K562 (cell line): ENCODE measurements around the gene SLC19A1. TPM values are rescaled to one million over a fixed set of nuclear protein-coding genes. Genes with fewer than 3 reads are reported as not detected.
A peak's percentile ranks its signal among the peaks of the same experiment; 100 is the strongest.

ENCODE experiments used
- CBX3 ChIP-seq, 2 experiments: IDR thresholded peaks; 1 replicate in 1 of 2; 2 replicates in 1 of 2; pipeline ENCODE4 v1.6.1; 2012; ENCODE audit warnings: inconsistent platforms in 2 of 2, low read length in 2 of 2, borderline replicate concordance in 1 of 2, control low read depth in 1 of 2
- E2F4 ChIP-seq: sonication (generic); formaldehyde crosslinking; IDR thresholded peaks from 2 replicates; pipeline ENCODE4 v1.8.0; 2022; ENCODE audit warnings: mild to moderate bottlenecking, low read depth, missing genetic modification reagents
- JUN ChIP-seq, 2 experiments: sonication (generic) in 1 of 2; formaldehyde crosslinking in 1 of 2; IDR thresholded peaks; 2 replicates each; pipeline versions ENCODE4 v1.6.1 to v1.8.0; 2012 to 2022; ENCODE audit warnings: borderline replicate concordance in 2 of 2, mild to moderate bottlenecking in 2 of 2, improper control_type of control experiment in 1 of 2, low read depth in 1 of 2, low read length in 1 of 2, missing genetic modification reagents in 1 of 2
- MCM7 ChIP-seq, 2 experiments: fragments of 450-650 bp; IDR thresholded peaks; 2 replicates each; pipeline ENCODE4 v1.6.1; 2016 to 2018
- NUFIP1 ChIP-seq: fragments of 450-650 bp; IDR thresholded peaks from 2 replicates; pipeline ENCODE4 v1.6.1; 2018; ENCODE audit not compliant: partially characterized antibody
- POLR2B ChIP-seq: fragments of 450-650 bp; IDR thresholded peaks from 2 replicates; pipeline ENCODE4 v1.6.1; 2018; ENCODE audit warnings: low read depth; ENCODE audit not compliant: partially characterized antibody
- POLR2H ChIP-seq: IDR thresholded peaks from 2 replicates; pipeline ENCODE4 v1.6.1; 2016; ENCODE audit warnings: missing genetic modification characterization, low read depth, mild to moderate bottlenecking, control low read depth, missing compliant biosample characterization, moderate library complexity
- PURB ChIP-seq: sonication (generic); formaldehyde crosslinking; IDR thresholded peaks from 2 replicates; pipeline ENCODE4 v1.9.0; 2021; ENCODE audit warnings: low read depth, mild to moderate bottlenecking, missing genetic modification reagents
- PYGO2 ChIP-seq: fragments of 450-650 bp; IDR thresholded peaks from 2 replicates; pipeline ENCODE4 v1.6.1; 2016; ENCODE audit warnings: mild to moderate bottlenecking, missing genetic modification characterization, moderate library complexity, missing compliant biosample characterization
- RNF2 ChIP-seq: sonication (generic); IDR thresholded peaks from 2 replicates; pipeline ENCODE4 v1.6.1; 2016
- SMAD3 ChIP-seq: fragments of 450-650 bp; formaldehyde crosslinking; conservative IDR thresholded peaks from 2 replicates; pipeline ENCODE4 v1.4.0; 2020; ENCODE audit warnings: mild to moderate bottlenecking
- SP2 ChIP-seq: IDR thresholded peaks from 2 replicates; pipeline ENCODE4 v1.6.1; 2011; ENCODE audit warnings: mild to moderate bottlenecking, low read depth, low read length, moderate library complexity; ENCODE audit not compliant: poor library complexity, severe bottlenecking; ENCODE audit errors: extremely low read depth
- SRSF1 ChIP-seq: fragments of 200-400 bp; formaldehyde crosslinking; IDR thresholded peaks from 2 replicates; pipeline ENCODE4 v1.6.1; 2017; ENCODE audit warnings: mild to moderate bottlenecking, low read depth, low read length, moderate library complexity
- YBX1 ChIP-seq: fragments of 450-650 bp; IDR thresholded peaks from 2 replicates; pipeline ENCODE4 v1.7.1; 2016; ENCODE audit warnings: mild to moderate bottlenecking
- ZBTB12 ChIP-seq: fragments of 250-450 bp; sonication (Bioruptor Pico); IDR thresholded peaks from 2 replicates; pipeline ENCODE4 v1.4.0; 2020
- ZFP36 ChIP-seq: fragments of 150-350 bp; IDR thresholded peaks from 2 replicates; pipeline ENCODE4 v1.6.1; 2018; ENCODE audit warnings: low read length, low read depth; ENCODE audit not compliant: partially characterized antibody
- ZNF263 ChIP-seq: sonication (generic); formaldehyde crosslinking; IDR thresholded peaks from 2 replicates; pipeline ENCODE4 v1.8.0; 2022; ENCODE audit warnings: mild to moderate bottlenecking, missing genetic modification reagents, borderline replicate concordance
- ZNF347 ChIP-seq: fragments of 450-650 bp; formaldehyde crosslinking; IDR thresholded peaks from 2 replicates; pipeline ENCODE4 v1.4.0; 2020; ENCODE audit warnings: low read depth, mild to moderate bottlenecking, moderate library complexity
- ZNF740 ChIP-seq, 3 experiments: fragments of 200-800 bp in 1 of 3; sonication (Bioruptor generic) in 1 of 3; sonication (generic) in 1 of 3; formaldehyde crosslinking in 1 of 3; IDR thresholded peaks; 2 replicates each; pipeline versions ENCODE4 v1.6.1 to v1.8.0; 2016 to 2022; ENCODE audit warnings: mild to moderate bottlenecking in 2 of 3, missing compliant biosample characterization in 2 of 3, missing genetic modification characterization in 2 of 3, missing genetic modification reagents in 1 of 3
- ZNF764 ChIP-seq: fragments of 250-450 bp; sonication (Bioruptor Pico); IDR thresholded peaks from 2 replicates; pipeline ENCODE4 v1.4.0; 2020; ENCODE audit warnings: low read depth, mild to moderate bottlenecking, moderate library complexity
- polyA plus RNA-seq, 8 experiments: library from polyadenylated mRNA; depleted of rRNA in 4 of 8; stranded (reverse) in 5 of 8; unstranded in 3 of 8; fragments of >200 nt; fragmentation: Nextera tagmentation in 2 of 8; fragmentation: Illumina TruSeq in 1 of 8; extraction: Ambion mirVana in 2 of 8; extraction: Trizol in 1 of 8; gene quantifications; 2 replicates each; pipeline versions ENCODE4 v1.2.1 to v1.2.3, GENCODE V29; 2011 to 2014; ENCODE audit warnings: inconsistent platforms in 1 of 8, missing spikeins in 1 of 8
- total RNA-seq, 7 experiments: library from RNA; depleted of rRNA in 6 of 7; stranded (reverse); fragments of >200 nt in 6 of 7; fragmentation: Illumina TruSeq in 2 of 7; extraction: Trizol in 2 of 7; gene quantifications; 2 replicates each; pipeline versions ENCODE4 v1.2.1 to v1.2.3, GENCODE V29; 2011 to 2021; ENCODE audit warnings: low replicate concordance in 1 of 7
- TF ChIP-seq, protein P1 (sequence below): fragments of 250-450 bp; sonication (Bioruptor Pico); IDR thresholded peaks from 2 replicates; pipeline ENCODE4 v1.6.1; 2021; ENCODE audit warnings: mild to moderate bottlenecking
- TF ChIP-seq, protein P2 (sequence below), 2 experiments: IDR thresholded peaks; 2 replicates each; pipeline ENCODE4 v1.6.1; 2011; ENCODE audit warnings: borderline replicate concordance in 1 of 2, control low read depth in 1 of 2, low read depth in 1 of 2, low read length in 1 of 2, mild to moderate bottlenecking in 1 of 2, mixed read lengths in 1 of 2, moderate library complexity in 1 of 2; ENCODE audit not compliant: insufficient read depth in 1 of 2, insufficient read length in 1 of 2, poor library complexity in 1 of 2, severe bottlenecking in 1 of 2; ENCODE audit errors: extremely low read depth in 1 of 2

The SLC19A1 gene
- total and polyA plus RNA-seq, 9 of the 15 experiments (the other 6 are each of a cell fraction or from before 2014, with no cell fraction given) = 0.65 to 88.7 (median 12.0) TPM

DNA sequence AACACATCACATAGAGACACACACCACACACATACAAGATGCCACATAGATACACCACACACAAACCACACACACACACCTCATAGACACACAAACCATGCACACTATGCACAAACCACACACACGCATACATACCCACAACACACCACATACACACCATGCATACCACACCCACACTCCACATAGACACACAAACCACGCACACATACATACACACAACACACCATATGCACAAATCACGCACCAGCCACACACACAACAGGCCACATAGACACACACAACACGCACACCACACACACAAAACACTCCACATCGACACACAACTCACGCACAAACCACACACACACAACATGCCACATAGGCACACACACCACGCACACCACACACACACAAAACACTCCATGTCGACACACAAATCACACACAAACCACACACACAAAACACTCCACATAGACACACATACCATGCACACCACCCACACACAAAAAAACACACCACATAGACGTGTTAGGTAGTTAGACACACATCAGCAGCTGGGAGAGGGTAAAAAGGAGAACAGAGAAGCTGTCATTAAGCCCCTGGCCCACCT, 49.5 kb upstream of the SLC19A1 start (continued):
- TF ChIP-seq SP2 (no peak), CBX3 (IDR thresholded peaks at IDR 0.05; ENCODE audit: borderline replicate concordance in 1 of 2, low read length in 2 of 2) (peak in 1 of 2 experiments; percentile 29; a peak in 1 of 3 replicates), PYGO2 (tag) (no peak), RNF2 (no peak), E2F4 (peak; percentile 21; the same call in 1 of the 2 replicates), POLR2H (tag) (no peak), ZBTB12 (CRISPR knock-in tag) (no peak), ZFP36 (no peak), YBX1 (0 out of 2 replicates have a peak, but pooled peaks have one; percentile 8), SRSF1 (no peak), SMAD3 (CRISPR knock-in tag) (no peak), NUFIP1 (no peak), POLR2B (peak; percentile 59), ZNF764 (CRISPR knock-in tag) (no peak), ZNF263 (CRISPR knock-in tag) (no peak), PURB (CRISPR knock-in tag) (no peak), ZNF740 (CRISPR knock-in tag; IDR thresholded peaks at IDR 0.05) (no peak), ZNF740 (tag; IDR thresholded peaks at IDR 0.05) (no peak), ZNF347 (CRISPR knock-in tag) (no peak), JUN (IDR thresholded peaks at IDR 0.05; ENCODE audit: borderline replicate concordance, low read depth, low read length) (no peak), JUN (CRISPR knock-in tag; IDR thresholded peaks at IDR 0.05; ENCODE audit: borderline replicate concordance) (no peak), MCM7 (IDR thresholded peaks at IDR 0.05) (peak in 1 of 2 experiments; percentile 60; a peak in 1 of 4 replicates)
- TF ChIP-seq, protein P1, sequence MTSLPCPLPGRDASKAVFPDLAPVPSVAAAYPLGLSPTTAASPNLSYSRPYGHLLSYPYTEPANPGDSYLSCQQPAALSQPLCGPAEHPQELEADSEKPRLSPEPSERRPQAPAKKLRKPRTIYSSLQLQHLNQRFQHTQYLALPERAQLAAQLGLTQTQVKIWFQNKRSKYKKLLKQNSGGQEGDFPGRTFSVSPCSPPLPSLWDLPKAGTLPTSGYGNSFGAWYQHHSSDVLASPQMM (CRISPR knock-in tag) = no peak
- TF ChIP-seq, protein P2, sequence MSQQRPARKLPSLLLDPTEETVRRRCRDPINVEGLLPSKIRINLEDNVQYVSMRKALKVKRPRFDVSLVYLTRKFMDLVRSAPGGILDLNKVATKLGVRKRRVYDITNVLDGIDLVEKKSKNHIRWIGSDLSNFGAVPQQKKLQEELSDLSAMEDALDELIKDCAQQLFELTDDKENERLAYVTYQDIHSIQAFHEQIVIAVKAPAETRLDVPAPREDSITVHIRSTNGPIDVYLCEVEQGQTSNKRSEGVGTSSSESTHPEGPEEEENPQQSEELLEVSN (IDR thresholded peaks at IDR 0.05; ENCODE audit: borderline replicate concordance in 1 of 2, extremely low read depth in 1 of 2, insufficient read depth in 1 of 2, insufficient read length in 1 of 2, low read depth in 1 of 2, low read length in 1 of 2, poor library complexity in 1 of 2, severe bottlenecking in 1 of 2) = no peak
